ENCODE data around the gene CDYL2.
A peak's percentile ranks its signal among the peaks of the same experiment; 100 is the strongest.
"Not testable (repeated sequence)": the region's sequence is repeated elsewhere in the genome, so short reads cannot be mapped to it uniquely, and the experiment has no call there.

The CDYL2 gene

GRCh38 chr16:80824623-80825364, 20.4 kb upstream of the CDYL2 start:
- Mint-ChIP-seq H3K27me3 (peaks cover 1% of the 10 kb centered on the region), H3K4me3 (no peak overlapping the region), H3K36me3 (no peaks in the 10 kb centered on the region), H3K9me3 (no peaks in the 10 kb centered on the region), H3K4me1 (no peaks in the 10 kb centered on the region), H3K27ac (no peak overlapping the region)

- H3K27ac Mint-ChIP-seq: no peak overlapping the region
- H3K27me3 Mint-ChIP-seq: no peaks in the 10 kb centered on the region
- H3K36me3 Mint-ChIP-seq: no peaks in the 10 kb centered on the region
- no peaks in the 10 kb centered on the region for H3K4me1 Mint-ChIP-seq
- H3K9me3 Mint-ChIP-seq: no peaks in the 10 kb centered on the region
- no peak overlapping the region for H3K4me3 Mint-ChIP-seq
Measured at GRCh38 chr16:80819988-80820387, 15.6 kb upstream of the CDYL2 start.

GRCh38 chr16:80816356-80816755, 12.0 kb upstream of the CDYL2 start:
- no peak overlapping the region for H3K27ac Mint-ChIP-seq
- no peaks in the 10 kb centered on the region for H3K9me3 Mint-ChIP-seq
- no peaks in the 10 kb centered on the region for H3K36me3 Mint-ChIP-seq
- H3K27me3 Mint-ChIP-seq: no peaks in the 10 kb centered on the region
- H3K4me3 Mint-ChIP-seq: no peak overlapping the region
- no peaks in the 10 kb centered on the region for H3K4me1 Mint-ChIP-seq

GRCh38 chr16:80815278-80815677, 10.9 kb upstream of the CDYL2 start:
- not testable (repeated sequence) for H3K27ac Mint-ChIP-seq, H3K27me3 Mint-ChIP-seq, H3K4me3 Mint-ChIP-seq, H3K36me3 Mint-ChIP-seq, H3K9me3 Mint-ChIP-seq, H3K4me1 Mint-ChIP-seq

- Mint-ChIP-seq H3K4me1 (peaks cover 1% of the 10 kb centered on the region), H3K27ac (no peak overlapping the region), H3K27me3 (no peaks in the 10 kb centered on the region), H3K9me3 (no peaks in the 10 kb centered on the region), H3K36me3 (no peaks in the 10 kb centered on the region), H3K4me3 (no peak overlapping the region)
Measured at GRCh38 chr16:80812593-80812992, 8.2 kb upstream of the CDYL2 start.

GRCh38 chr16:80809366-80809765, 5.0 kb upstream of the CDYL2 start:
- H3K9me3 Mint-ChIP-seq: no peaks in the 10 kb centered on the region
- no peaks in the 10 kb centered on the region for H3K27me3 Mint-ChIP-seq
- H3K27ac Mint-ChIP-seq: no peak overlapping the region
- no peaks in the 10 kb centered on the region for H3K36me3 Mint-ChIP-seq
- H3K4me1 Mint-ChIP-seq: peaks cover 17% of the 10 kb centered on the region
- H3K4me3 Mint-ChIP-seq: no peak overlapping the region

GRCh38 chr16:80807906-80808305, 3.5 kb upstream of the CDYL2 start:
- H3K27me3 Mint-ChIP-seq: no peaks in the 10 kb centered on the region
- H3K27ac Mint-ChIP-seq: no peak overlapping the region
- H3K9me3 Mint-ChIP-seq: no peaks in the 10 kb centered on the region
- H3K4me1 Mint-ChIP-seq: peaks cover 17% of the 10 kb centered on the region
- no peaks in the 10 kb centered on the region for H3K36me3 Mint-ChIP-seq
- no peak overlapping the region for H3K4me3 Mint-ChIP-seq

- H3K27ac Mint-ChIP-seq: peak overlapping the region; percentile 60
- H3K4me3 Mint-ChIP-seq: peak overlapping the region; percentile 59
- H3K4me1 Mint-ChIP-seq: peaks cover 26% of the 10 kb centered on the region
- no peaks in the 10 kb centered on the region for H3K27me3 Mint-ChIP-seq
- H3K9me3 Mint-ChIP-seq: no peaks in the 10 kb centered on the region
- H3K36me3 Mint-ChIP-seq: no peaks in the 10 kb centered on the region
Measured at GRCh38 chr16:80806927-80807340, 2.5 kb upstream of the CDYL2 start.

- no peaks in the 10 kb centered on the region for H3K27me3 Mint-ChIP-seq
- H3K9me3 Mint-ChIP-seq: no peaks in the 10 kb centered on the region
- H3K4me3 Mint-ChIP-seq: peak overlapping the region; percentile 59
- no peaks in the 10 kb centered on the region for H3K36me3 Mint-ChIP-seq
- H3K4me1 Mint-ChIP-seq: peaks cover 27% of the 10 kb centered on the region
- no peak overlapping the region for H3K27ac Mint-ChIP-seq
Measured at GRCh38 chr16:80806289-80806688, 1.9 kb upstream of the CDYL2 start.

GRCh38 chr16:80804056-80804525, 307 bp downstream of the CDYL2 start:
- no peaks in the 10 kb centered on the region for H3K27me3 Mint-ChIP-seq
- no peaks in the 10 kb centered on the region for H3K36me3 Mint-ChIP-seq
- no peaks in the 10 kb centered on the region for H3K9me3 Mint-ChIP-seq
- H3K27ac Mint-ChIP-seq: peak overlapping the region; percentile 91
- H3K4me3 Mint-ChIP-seq: peak overlapping the region; percentile 94
- peaks cover 31% of the 10 kb centered on the region for H3K4me1 Mint-ChIP-seq

- Mint-ChIP-seq H3K4me1 (peaks cover 31% of the 10 kb centered on the region), H3K36me3 (no peaks in the 10 kb centered on the region), H3K27ac (peak overlapping the region; percentile 73), H3K27me3 (no peaks in the 10 kb centered on the region), H3K9me3 (no peaks in the 10 kb centered on the region), H3K4me3 (peak overlapping the region; percentile 86)
Measured at GRCh38 chr16:80803339-80804055, 901 bp downstream of the CDYL2 start.

- no peaks in the 10 kb centered on the region for H3K27me3 Mint-ChIP-seq
- H3K27ac Mint-ChIP-seq: no peak overlapping the region
- peaks cover 31% of the 10 kb centered on the region for H3K4me1 Mint-ChIP-seq
- peak overlapping the region; percentile 39 for H3K4me3 Mint-ChIP-seq
- H3K9me3 Mint-ChIP-seq: no peaks in the 10 kb centered on the region
- H3K36me3 Mint-ChIP-seq: no peaks in the 10 kb centered on the region
Measured at GRCh38 chr16:80802902-80803301, 1.5 kb downstream of the CDYL2 start.

- Mint-ChIP-seq H3K27me3 (no peaks in the 10 kb centered on the region), H3K4me3 (peak overlapping the region; percentile 39), H3K9me3 (no peaks in the 10 kb centered on the region), H3K27ac (no peak overlapping the region), H3K4me1 (peaks cover 33% of the 10 kb centered on the region), H3K36me3 (no peaks in the 10 kb centered on the region)
Measured at GRCh38 chr16:80802138-80802537, 2.3 kb downstream of the CDYL2 start.

GRCh38 chr16:80794071-80794470, 10.3 kb downstream of the CDYL2 start:
- no peaks in the 10 kb centered on the region for H3K27me3 Mint-ChIP-seq

GRCh38 chr16:80792031-80792430, 12.4 kb downstream of the CDYL2 start:
- Mint-ChIP-seq H3K36me3 (peaks cover 3% of the 10 kb centered on the region), H3K4me1 (peaks cover 19% of the 10 kb centered on the region), H3K9me3 (no peaks in the 10 kb centered on the region), H3K27ac (no peak overlapping the region), H3K4me3 (no peak overlapping the region), H3K27me3 (no peaks in the 10 kb centered on the region)

More at GRCh38 chr16:80794071-80794470, 10.3 kb downstream of the CDYL2 start:
- Mint-ChIP-seq H3K27ac (no peak overlapping the region), H3K4me3 (no peak overlapping the region), H3K4me1 (peaks cover 27% of the 10 kb centered on the region), H3K36me3 (peaks cover under 1% of the 10 kb centered on the region), H3K9me3 (no peaks in the 10 kb centered on the region)

- Mint-ChIP-seq H3K4me1 (peaks cover 13% of the 10 kb centered on the region), H3K27me3 (no peaks in the 10 kb centered on the region), H3K36me3 (peaks cover 3% of the 10 kb centered on the region), H3K9me3 (no peaks in the 10 kb centered on the region), H3K27ac (no peak overlapping the region), H3K4me3 (no peak overlapping the region)
Measured at GRCh38 chr16:80791411-80791810, 13.0 kb downstream of the CDYL2 start.
